ENCODE results near the gene LSP1. TPM values are rescaled to one million over a fixed set of nuclear protein-coding genes. Genes with fewer than 3 reads are reported as not detected.
"Not testable (repeated sequence)": the region's sequence is repeated elsewhere in the genome, so short reads cannot be mapped to it uniquely, and the experiment has no call there.

The LSP1 gene
- total and polyA plus RNA-seq, 7 donors: 8.7 to 80.2 (median 32.7) TPM

- Histone ChIP-seq H3K4me1 (peaks cover 0 to 45% (median 37%) of the 10 kb centered on the region in 4 donors), H3K36me3 (no peaks in the 10 kb centered on the region), H3K27ac (peak overlapping the region; percentile 28 to 78 (median 60)), H3K9me3 (no peaks in the 10 kb centered on the region), H3K27me3 (peaks cover 0 to 25% (median 21%) of the 10 kb centered on the region in 3 donors), H3K4me3 (no peak overlapping the region)
- WGBS, 2 donors: 30 to 56% methylated on average over 28 of the region's 28 CpGs
- intact Hi-C loops (cut with DNase I): no loop called here
- DNase-seq: peak; percentile 66
- no peak for TF ChIP-seq EP300 (IDR thresholded peaks at IDR 0.05)
Measured at GRCh38 chr11:1875093-1875850, 22.4 kb downstream of the LSP1 start.

- DNase-seq; H3K9me3 ChIP-seq; intact Hi-C loops (cut with DNase I); H3K36me3 ChIP-seq: not testable (repeated sequence)
- H3K27ac ChIP-seq: peak overlapping the region; percentile 24 to 78 (median 66)
- peak overlapping the region in 1 of 4 donors; percentile 2 for H3K4me3 ChIP-seq
- 46 to 70% methylated on average over 13 of the region's 13 CpGs for WGBS, 2 donors
- H3K4me1 ChIP-seq: peaks cover 0 to 46% (median 38%) of the 10 kb centered on the region in 4 donors
- peaks cover 0 to 20% (median 16%) of the 10 kb centered on the region in 3 donors for H3K27me3 ChIP-seq
Measured at GRCh38 chr11:1875851-1876301, 23.0 kb downstream of the LSP1 start.

GRCh38 chr11:1876361-1877063, 23.6 kb downstream of the LSP1 start:
- TF ChIP-seq, protein P1, sequence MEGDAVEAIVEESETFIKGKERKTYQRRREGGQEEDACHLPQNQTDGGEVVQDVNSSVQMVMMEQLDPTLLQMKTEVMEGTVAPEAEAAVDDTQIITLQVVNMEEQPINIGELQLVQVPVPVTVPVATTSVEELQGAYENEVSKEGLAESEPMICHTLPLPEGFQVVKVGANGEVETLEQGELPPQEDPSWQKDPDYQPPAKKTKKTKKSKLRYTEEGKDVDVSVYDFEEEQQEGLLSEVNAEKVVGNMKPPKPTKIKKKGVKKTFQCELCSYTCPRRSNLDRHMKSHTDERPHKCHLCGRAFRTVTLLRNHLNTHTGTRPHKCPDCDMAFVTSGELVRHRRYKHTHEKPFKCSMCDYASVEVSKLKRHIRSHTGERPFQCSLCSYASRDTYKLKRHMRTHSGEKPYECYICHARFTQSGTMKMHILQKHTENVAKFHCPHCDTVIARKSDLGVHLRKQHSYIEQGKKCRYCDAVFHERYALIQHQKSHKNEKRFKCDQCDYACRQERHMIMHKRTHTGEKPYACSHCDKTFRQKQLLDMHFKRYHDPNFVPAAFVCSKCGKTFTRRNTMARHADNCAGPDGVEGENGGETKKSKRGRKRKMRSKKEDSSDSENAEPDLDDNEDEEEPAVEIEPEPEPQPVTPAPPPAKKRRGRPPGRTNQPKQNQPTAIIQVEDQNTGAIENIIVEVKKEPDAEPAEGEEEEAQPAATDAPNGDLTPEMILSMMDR (IDR thresholded peaks at IDR 0.05): peak in 3 of 4 experiments; percentile 10 to 35 (median 19)
- TF ChIP-seq POLR2AphosphoS5 (IDR thresholded peaks at IDR 0.05): peak in 1 of 4 donors; percentile 8
- TF ChIP-seq POLR2A (IDR thresholded peaks at IDR 0.05): no peak
- no peaks in the 10 kb centered on the region for H3K9me3 ChIP-seq
- intact Hi-C loops (cut with DNase I): no loop called here
- H3K27me3 ChIP-seq: peaks cover 0 to 14% (median 10%) of the 10 kb centered on the region in 3 donors
- WGBS, 2 donors: 25 to 50% methylated on average over 26 of the region's 26 CpGs
- H3K27ac ChIP-seq: peak overlapping the region; percentile 24 to 78 (median 66)
- H3K36me3 ChIP-seq: no peaks in the 10 kb centered on the region
- DNase-seq: peak; percentile 80
- H3K4me3 ChIP-seq: peak overlapping the region in 2 of 4 donors; percentile 2 to 19
- peaks cover 0 to 49% (median 40%) of the 10 kb centered on the region in 4 donors for H3K4me1 ChIP-seq

GRCh38 chr11:1877211-1878136, 24.6 kb downstream of the LSP1 start:
- intact Hi-C loops (cut with DNase I): no loop called here
- no peak for TF ChIP-seq EP300 (IDR thresholded peaks at IDR 0.05)
- TF ChIP-seq POLR2A (IDR thresholded peaks at IDR 0.05): no peak
- peak in 1 of 4 donors; percentile 7 for TF ChIP-seq POLR2AphosphoS5 (IDR thresholded peaks at IDR 0.05)
- peaks cover 0 to 6% (median 6%) of the 10 kb centered on the region in 3 donors for H3K27me3 ChIP-seq
- H3K27ac ChIP-seq: peak overlapping the region; percentile 59 to 78 (median 66)
- 30 to 59% methylated on average over 33 of the region's 33 CpGs for WGBS, 2 donors
- no peaks in the 10 kb centered on the region for H3K9me3 ChIP-seq
- no peak overlapping the region for H3K4me3 ChIP-seq
- DNase-seq: peak; percentile 80
- peaks cover 0 to 58% (median 49%) of the 10 kb centered on the region in 4 donors for H3K4me1 ChIP-seq
- no peaks in the 10 kb centered on the region for H3K36me3 ChIP-seq

DNA sequence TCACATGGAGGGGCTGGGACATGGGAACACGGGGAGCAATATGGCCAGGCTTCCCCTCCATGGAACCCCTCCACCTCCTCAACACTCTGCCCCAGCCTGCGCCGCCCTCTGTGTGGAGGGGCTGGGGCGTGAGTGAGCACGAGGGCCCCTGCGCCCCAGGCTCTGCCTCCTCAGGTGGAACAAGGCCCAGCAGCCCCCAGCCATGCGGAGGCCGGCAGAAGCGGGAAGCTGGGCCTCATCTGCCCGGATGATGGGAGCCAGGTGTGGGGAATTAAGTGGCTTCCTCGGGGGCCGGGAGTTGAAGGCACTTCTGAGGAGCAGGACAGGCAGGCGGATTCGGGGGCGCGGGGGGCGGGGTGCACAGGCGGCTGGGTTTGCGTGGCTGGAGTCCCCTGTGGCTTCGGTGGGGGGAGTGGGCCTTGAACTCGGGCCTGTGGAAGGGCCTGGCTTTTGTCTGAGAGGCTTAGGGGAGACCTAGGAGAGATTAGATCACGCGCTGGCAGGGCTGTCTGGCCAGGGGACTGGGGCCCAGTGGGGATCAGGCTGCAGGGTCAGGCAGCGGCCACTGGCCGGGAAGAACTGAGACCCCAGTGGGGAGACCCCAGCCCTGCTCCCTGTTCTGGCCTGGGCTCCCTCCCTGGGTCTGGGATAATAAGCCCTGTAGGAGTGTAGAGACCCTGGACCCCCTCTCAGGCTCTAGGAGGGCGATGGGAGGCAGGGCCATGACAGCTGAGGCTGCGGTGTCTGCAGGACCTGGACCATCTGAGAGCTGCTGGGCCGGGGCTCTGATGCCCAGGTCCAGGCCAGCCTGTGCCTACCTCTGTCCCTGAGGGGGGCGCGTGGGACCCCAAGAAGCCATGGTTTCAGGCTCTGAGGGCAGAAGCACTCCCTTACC, 25.5 kb downstream of the LSP1 start:
- 84 to 86% methylated on average over 30 of the region's 30 CpGs for WGBS, 2 donors
- intact Hi-C loops (cut with DNase I): no loop called here
- peak; percentile 76 for DNase-seq
- Histone ChIP-seq H3K27me3 (peaks cover 0 to 6% (median 6%) of the 10 kb centered on the region in 3 donors), H3K4me3 (no peak overlapping the region), H3K36me3 (no peaks in the 10 kb centered on the region), H3K27ac (peak overlapping the region; percentile 59 to 78 (median 66)), H3K4me1 (peaks cover 0 to 59% (median 51%) of the 10 kb centered on the region in 4 donors), H3K9me3 (no peaks in the 10 kb centered on the region)
- TF ChIP-seq, protein P1 (IDR thresholded peaks at IDR 0.05): no peak
- TF ChIP-seq EP300 (IDR thresholded peaks at IDR 0.05): no peak
- TF ChIP-seq POLR2A (IDR thresholded peaks at IDR 0.05): no peak
- peak in 1 of 4 donors; percentile 14 for TF ChIP-seq POLR2AphosphoS5 (IDR thresholded peaks at IDR 0.05)

Measured in sigmoid colon (tissue), 7 donors.